ENCODE measurements around the gene CYTH3.

Gene CYTH3

GRCh38 chr7:6188389-6188788 lies 84.0 kb downstream of the CYTH3 start:
- DNase-seq = no peak

- DNase-seq = no peak
Measured at GRCh38 chr7:6186577-6186976, 85.8 kb downstream of the CYTH3 start.

GRCh38 chr7:6182993-6183392 lies 89.4 kb downstream of the CYTH3 start:
- DNase-seq = no peak

- no peak for DNase-seq
Measured at GRCh38 chr7:6181136-6181535, 91.3 kb downstream of the CYTH3 start.

GRCh38 chr7:6180344-6180725 lies 92.1 kb downstream of the CYTH3 start:
- DNase-seq = no peak

GRCh38 chr7:6179620-6180343 lies 92.6 kb downstream of the CYTH3 start:
- no peak for DNase-seq

GRCh38 chr7:6178298-6179029 lies 94.0 kb downstream of the CYTH3 start:
- no peak for DNase-seq

GRCh38 chr7:6175645-6176044 lies 96.8 kb downstream of the CYTH3 start:
- DNase-seq = no peak

- no peak for DNase-seq
Measured at GRCh38 chr7:6172910-6173295, 99.5 kb downstream of the CYTH3 start.

GRCh38 chr7:6172224-6172909 lies 100.1 kb downstream of the CYTH3 start:
- no peak for DNase-seq

GRCh38 chr7:6171532-6172223 lies 100.7 kb downstream of the CYTH3 start:
- no peak for DNase-seq

- no peak for DNase-seq
Measured at GRCh38 chr7:6170571-6171531, 101.6 kb downstream of the CYTH3 start.

- no peak for DNase-seq
Measured at GRCh38 chr7:6169805-6170520, 102.5 kb downstream of the CYTH3 start.

GRCh38 chr7:6168477-6168868 lies 104.0 kb downstream of the CYTH3 start:
- DNase-seq = no peak

GRCh38 chr7:6167587-6168476 lies 104.6 kb downstream of the CYTH3 start:
- no peak for DNase-seq

GRCh38 chr7:6167004-6167551 lies 105.3 kb downstream of the CYTH3 start:
- no peak for DNase-seq

- DNase-seq = no peak
Measured at GRCh38 chr7:6166443-6166891, 106.0 kb downstream of the CYTH3 start.

GRCh38 chr7:6165521-6166320 lies 106.7 kb downstream of the CYTH3 start:
- DNase-seq = no peak

GRCh38 chr7:6165075-6165474 lies 107.3 kb downstream of the CYTH3 start:
- DNase-seq = no peak

Measured in activated CD4-positive, alpha-beta T cell treated with anti-CD3 and anti-CD28 coated beads for 1 hour (primary cell).